Peyer's patch (tissue), 4 donors: ENCODE results near the gene DRAM2.
"Not testable (repeated sequence)": the region's sequence is repeated elsewhere in the genome, so short reads cannot be mapped to it uniquely, and the experiment has no call there.

Source experiments
- POLR2A ChIP-seq, 2 donors: fragments of 450-650 bp; IDR thresholded peaks; one replicate each; pipeline ENCODE4 v1.5.1; 2017; ENCODE audit warnings: antibody characterized with exemption in 2 of 2, mild to moderate bottlenecking in 2 of 2, moderate library complexity in 2 of 2
- TF ChIP-seq, protein P1 (sequence below), 6 experiments: fragments of 450-650 bp in 4 of 6; fragments of 200-600 bp in 2 of 6; sonication (generic) in 1 of 6; IDR thresholded peaks; one replicate each; pipeline ENCODE4 v1.5.1; 2017 to 2019; ENCODE audit warnings: antibody characterized with exemption in 6 of 6, mild to moderate bottlenecking in 3 of 6, moderate library complexity in 1 of 6

GRCh38 chr1:111095421-111095820 lies 44.5 kb downstream of the DRAM2 start:
- not testable (repeated sequence) for TF ChIP-seq POLR2A (IDR thresholded peaks at IDR 0.05)
- TF ChIP-seq, protein P1, sequence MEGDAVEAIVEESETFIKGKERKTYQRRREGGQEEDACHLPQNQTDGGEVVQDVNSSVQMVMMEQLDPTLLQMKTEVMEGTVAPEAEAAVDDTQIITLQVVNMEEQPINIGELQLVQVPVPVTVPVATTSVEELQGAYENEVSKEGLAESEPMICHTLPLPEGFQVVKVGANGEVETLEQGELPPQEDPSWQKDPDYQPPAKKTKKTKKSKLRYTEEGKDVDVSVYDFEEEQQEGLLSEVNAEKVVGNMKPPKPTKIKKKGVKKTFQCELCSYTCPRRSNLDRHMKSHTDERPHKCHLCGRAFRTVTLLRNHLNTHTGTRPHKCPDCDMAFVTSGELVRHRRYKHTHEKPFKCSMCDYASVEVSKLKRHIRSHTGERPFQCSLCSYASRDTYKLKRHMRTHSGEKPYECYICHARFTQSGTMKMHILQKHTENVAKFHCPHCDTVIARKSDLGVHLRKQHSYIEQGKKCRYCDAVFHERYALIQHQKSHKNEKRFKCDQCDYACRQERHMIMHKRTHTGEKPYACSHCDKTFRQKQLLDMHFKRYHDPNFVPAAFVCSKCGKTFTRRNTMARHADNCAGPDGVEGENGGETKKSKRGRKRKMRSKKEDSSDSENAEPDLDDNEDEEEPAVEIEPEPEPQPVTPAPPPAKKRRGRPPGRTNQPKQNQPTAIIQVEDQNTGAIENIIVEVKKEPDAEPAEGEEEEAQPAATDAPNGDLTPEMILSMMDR (IDR thresholded peaks at IDR 0.05): not testable (repeated sequence)
